Urothelium cell line (cell line): ENCODE measurements around the gene SH2D5.
A peak's percentile ranks its signal among the peaks of the same experiment; 100 is the strongest.
"Not testable (repeated sequence)": the region's sequence is repeated elsewhere in the genome, so short reads cannot be mapped to it uniquely, and the experiment has no call there.

ENCODE experiments used
- DNase-seq: peaks from one replicate; pipeline ENCODE4 v3.0.0; 2011; ENCODE audit warnings: low spot score, mixed read lengths
- FAIRE-seq: peaks from 2 replicates; lab custom pipeline; 2011; peaks lifted over from hg19 to GRCh38; lab: Jason Lieb, UNC

SH2D5 gene

DNA sequence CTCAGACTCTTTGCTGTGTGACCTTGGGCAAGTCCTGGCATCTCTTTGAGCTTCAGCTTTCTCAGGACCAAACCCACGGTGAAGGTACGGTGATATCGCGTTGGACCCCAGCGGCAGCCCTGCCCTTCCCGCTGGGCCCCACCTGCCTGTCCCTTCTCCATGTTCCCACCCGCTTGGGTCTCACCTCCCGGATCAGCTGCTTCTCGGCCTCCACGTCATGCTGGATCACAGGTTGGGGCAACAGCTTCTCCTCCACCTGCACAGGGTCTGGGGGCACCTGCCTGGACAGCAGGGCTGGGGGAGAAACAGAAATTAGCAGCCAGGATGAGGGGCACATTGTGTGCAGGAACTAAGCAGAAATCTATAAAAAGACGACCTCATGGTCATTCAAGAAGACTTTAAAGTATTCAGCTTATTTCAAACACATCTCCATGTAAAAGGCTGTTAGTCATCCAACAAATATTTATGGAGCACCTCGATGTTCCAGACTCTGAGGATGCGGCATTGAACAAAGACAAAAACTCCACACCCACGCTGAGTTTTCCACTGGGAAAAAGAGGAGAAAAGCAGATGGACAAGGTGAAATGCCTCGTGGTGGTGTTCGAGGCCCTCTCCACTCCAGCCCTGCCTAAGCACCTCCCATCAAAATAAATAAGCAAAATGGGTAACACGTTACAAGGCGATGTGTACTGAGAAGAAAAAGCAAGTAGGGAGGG, 34.1 kb downstream of the SH2D5 start:
- FAIRE-seq = no peak

GRCh38 chr1:20697563-20697962, 34.9 kb downstream of the SH2D5 start:
- DNase-seq (no peak), FAIRE-seq (no peak)

More for the DNA sequence above, 34.1 kb downstream of the SH2D5 start:
- DNase-seq = peak; percentile 54

- FAIRE-seq (peak; percentile 59), DNase-seq (peak; percentile 95)
These were observed 35.8 kb downstream of the SH2D5 start for GRCh38 chr1:20696397-20697333.

GRCh38 chr1:20695515-20695914, 37.0 kb downstream of the SH2D5 start:
- no peak for FAIRE-seq
- no peak for DNase-seq

- FAIRE-seq (no peak), DNase-seq (no peak)
These were observed 38.9 kb downstream of the SH2D5 start for GRCh38 chr1:20693623-20694022.

GRCh38 chr1:20691872-20692271, 40.6 kb downstream of the SH2D5 start:
- FAIRE-seq (no peak), DNase-seq (no peak)

- no peak for FAIRE-seq
- no peak for DNase-seq
These were observed 42.9 kb downstream of the SH2D5 start for GRCh38 chr1:20689645-20690056.

- FAIRE-seq (no peak), DNase-seq (no peak)
These were observed 45.4 kb downstream of the SH2D5 start for GRCh38 chr1:20686883-20687725.

DNA sequence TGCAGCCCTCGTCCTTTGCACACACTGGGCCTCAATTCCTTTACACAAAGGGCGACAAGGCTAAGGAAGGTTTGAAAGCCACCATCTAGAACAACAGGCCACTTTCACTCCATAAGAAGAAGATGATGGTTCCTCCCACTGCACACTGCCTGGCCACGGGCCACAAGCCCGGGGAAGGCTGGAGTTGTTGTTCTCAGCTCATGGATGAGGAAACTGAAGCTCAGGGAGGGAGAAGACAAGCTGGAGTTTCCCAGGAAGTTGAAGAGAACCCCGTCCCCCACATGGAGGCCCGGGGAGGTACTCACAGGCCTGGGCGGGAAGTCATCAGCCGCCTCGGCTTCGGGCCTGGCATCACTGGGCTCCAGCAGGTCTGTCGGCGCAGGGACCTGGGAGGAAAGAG, 46.8 kb downstream of the SH2D5 start:
- DNase-seq (no peak), FAIRE-seq (no peak)

DNA sequence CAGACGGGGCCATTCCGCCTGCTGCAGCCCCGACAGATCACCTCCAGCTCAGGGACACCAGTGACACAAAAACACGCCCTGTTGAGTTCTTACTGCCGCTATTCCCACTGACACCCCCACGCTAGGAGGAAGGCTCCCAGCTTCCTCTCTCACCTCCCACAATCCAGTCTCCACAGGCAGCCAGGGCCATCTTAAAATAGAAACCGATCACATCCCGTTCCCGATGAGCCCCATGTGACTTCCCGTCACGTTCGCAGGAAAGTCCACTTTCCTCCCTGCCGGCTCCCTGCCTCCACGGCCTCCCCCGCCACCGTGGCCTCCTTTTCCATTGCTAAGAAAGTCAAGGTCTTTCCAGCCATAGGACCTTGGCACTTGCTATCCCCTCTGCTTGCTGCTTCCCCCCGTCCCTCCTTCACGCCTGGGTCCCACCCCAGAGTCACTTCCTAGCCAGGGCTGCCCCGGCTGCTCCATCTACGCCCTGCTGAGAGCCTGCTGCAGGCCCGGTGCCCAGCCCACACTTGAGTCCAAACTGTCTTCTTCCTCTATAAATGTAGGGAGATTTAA, 47.3 kb downstream of the SH2D5 start:
- DNase-seq (no peak), FAIRE-seq (no peak)

DNA sequence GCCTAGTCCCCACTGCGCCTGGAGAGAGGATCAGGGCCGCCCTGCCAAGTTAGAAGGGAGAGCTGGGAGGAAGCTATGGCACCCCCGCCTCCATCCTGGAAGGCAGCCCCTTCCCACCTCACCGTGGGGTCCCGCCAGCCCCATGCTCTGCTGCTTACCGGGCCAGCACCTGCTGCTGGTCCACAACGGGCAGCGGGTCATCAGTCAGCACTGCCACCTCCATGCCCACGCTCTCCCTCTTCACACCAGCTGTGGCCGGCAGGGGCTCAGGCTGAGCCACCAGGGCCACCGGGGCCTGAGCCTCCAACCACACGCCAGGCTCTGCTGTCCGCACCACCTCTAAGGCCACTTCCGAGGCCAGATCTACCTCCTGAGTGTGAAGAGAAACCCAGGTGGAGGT, 47.9 kb downstream of the SH2D5 start:
- DNase-seq (no peak), FAIRE-seq (no peak)

GRCh38 chr1:20684050-20684620, 48.4 kb downstream of the SH2D5 start:
- FAIRE-seq (no peak), DNase-seq (no peak)

DNA sequence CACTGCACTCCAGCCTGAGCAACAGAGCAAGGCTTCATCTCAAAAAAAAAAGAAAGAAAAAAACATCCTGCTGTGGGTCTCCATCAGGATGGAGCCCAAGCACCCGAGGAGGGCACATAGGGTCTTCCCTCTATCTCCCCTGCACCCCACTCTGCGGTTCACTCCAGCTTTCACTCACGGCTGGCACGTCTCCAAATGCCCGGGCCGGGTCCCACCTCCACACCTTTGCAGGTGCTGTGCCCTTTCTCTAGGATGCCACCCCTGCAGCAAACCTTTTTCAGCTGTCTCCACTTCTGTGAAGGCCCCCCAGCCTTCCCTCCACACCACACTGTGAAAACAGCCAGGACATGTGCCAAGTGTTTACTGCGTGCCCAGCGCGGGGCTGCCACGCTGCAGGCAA, 48.9 kb downstream of the SH2D5 start:
- FAIRE-seq (no peak), DNase-seq (no peak)

DNA sequence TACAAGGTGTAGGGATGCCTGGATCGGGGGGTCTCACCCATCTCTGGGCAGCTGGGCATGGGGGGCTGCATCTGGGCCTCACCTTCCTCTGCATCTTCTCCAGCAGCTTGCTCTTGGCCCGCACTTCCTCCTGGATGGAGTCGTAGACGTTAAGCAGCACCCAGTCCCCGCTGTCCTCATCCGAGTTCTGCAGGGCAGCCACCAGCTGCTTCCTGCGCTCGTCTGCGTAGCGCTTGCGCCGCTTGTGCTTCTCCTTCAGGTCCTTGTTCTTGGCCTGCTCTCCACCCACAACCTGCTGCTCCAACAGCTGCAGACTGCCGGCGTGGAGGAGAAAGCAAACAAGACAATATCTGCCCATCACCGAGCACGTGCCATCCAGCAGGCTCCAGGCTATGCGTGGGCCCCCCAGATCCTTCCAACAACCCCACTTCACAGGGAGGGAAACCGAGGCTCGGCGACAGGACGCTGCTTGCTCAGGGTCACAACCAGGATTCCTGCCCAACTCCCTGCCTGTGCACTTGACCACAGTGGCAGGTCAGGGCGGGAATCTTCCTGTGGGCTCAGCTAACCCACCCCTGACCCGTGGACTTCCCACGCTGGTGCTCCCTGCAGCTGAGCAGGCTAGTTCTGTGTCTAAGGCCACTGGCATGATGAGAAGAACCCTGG, 49.8 kb downstream of the SH2D5 start:
- DNase-seq (no peak), FAIRE-seq (no peak)

DNA sequence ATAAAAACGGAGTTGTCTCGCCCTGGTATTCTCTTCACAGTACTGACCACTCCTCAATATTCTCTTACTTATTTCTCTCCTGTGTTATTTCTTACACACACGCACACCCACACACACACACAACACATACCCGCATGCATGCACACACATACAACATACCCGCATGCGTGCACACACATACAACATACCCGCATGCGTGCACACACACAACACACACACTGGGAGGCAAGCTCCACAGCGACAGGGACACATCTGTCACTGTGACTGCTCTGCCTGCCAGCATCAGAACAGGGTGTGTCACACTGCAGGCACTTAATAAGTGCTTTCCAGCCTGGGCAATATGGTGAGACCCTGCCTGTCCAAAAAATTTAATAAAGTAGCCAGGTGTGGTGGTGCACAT, 50.5 kb downstream of the SH2D5 start:
- DNase-seq = no peak
- FAIRE-seq = peak; percentile 68

GRCh38 chr1:20680269-20680668, 52.2 kb downstream of the SH2D5 start:
- DNase-seq (no peak), FAIRE-seq (no peak)

- DNase-seq (no peak), FAIRE-seq (no peak)
These were observed 53.9 kb downstream of the SH2D5 start for GRCh38 chr1:20678599-20678998.

- not testable (repeated sequence) for FAIRE-seq, DNase-seq
These were observed 58.9 kb downstream of the SH2D5 start for GRCh38 chr1:20673626-20674025.

DNA sequence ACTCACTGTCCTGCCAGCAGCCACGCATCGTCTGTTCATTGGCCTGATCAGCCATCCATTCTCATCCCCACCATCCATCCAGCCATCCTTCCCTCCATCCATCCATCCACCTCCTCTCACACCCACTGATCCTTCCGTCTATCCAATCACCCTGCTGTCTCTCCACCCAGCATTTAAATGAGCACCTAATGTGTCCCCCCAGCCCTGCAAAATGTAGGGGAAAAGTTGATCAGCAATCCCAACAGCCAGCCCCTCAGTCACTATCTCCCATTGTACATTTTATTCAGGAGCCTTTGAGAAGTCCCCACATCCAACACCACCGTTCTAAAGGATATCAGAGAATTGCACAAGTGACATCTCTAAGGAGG, 60.3 kb downstream of the SH2D5 start:
- FAIRE-seq = peak; percentile 67
- no peak for DNase-seq

DNA sequence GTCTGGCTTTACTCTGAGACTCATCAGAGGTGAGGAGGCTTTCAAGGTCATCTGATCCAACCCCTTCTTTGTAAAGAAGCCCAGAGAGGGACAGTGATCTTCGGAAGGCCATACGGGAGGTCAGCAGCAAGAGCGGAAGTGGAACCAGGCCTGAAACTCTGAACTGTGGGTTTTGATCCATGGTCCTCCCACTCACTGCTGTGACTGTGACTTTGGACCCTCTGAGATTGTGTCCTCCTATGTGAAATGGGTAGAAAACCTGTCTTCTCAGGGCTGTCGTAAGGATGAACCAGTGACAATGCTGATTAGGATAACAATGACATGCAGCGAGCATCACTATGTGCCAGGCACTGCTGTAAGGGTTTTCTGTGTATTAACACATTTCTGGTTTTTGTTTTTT, 61.6 kb downstream of the SH2D5 start:
- no peak for DNase-seq
- FAIRE-seq = no peak
